A673 (cell line): ENCODE results near the gene MRPL10. TPM values are rescaled to one million over a fixed set of nuclear protein-coding genes. Genes with fewer than 3 reads are reported as not detected.

Source experiments
- BruUV-seq: library from RNA; stranded (reverse); fragments of 400-500 nt; replicated peaks from 2 replicates; lab custom pipeline; 2021; lab: Mats Ljungman, UMichigan
- CTCF ChIA-PET: fragments of 300-600 bp; sonication (Branson Sonifier 250); formaldehyde crosslinking; loops from one replicate; lab custom pipeline; 2022; ENCODE audit warnings: antibody characterized with exemption; lab: Charles Lee
- POLR2A ChIA-PET: fragments of 300-600 bp; sonication (Branson Sonifier 250); formaldehyde crosslinking; loops from one replicate; lab custom pipeline; 2022; ENCODE audit warnings: antibody characterized with exemption; ENCODE audit not compliant: low non-redundant PET; lab: Charles Lee
- DNase-seq: peaks from one replicate; pipeline ENCODE4 v3.0.0-alpha.2; 2015; ENCODE audit warnings: low spot score
- H3K27ac ChIP-seq: fragments of 200-600 bp; sonication (generic); 2 replicates; pipeline ENCODE4 v1.5.1; 2016; ENCODE audit warnings: mixed run types, low read depth, mild to moderate bottlenecking, mixed read lengths, antibody characterized with exemption, low read length; ENCODE audit not compliant: poor library complexity, severe bottlenecking
- H3K27me3 ChIP-seq: fragments of 200-600 bp; sonication (generic); replicated peaks from 2 replicates; pipeline ENCODE4 v1.6.1; 2017; ENCODE audit warnings: mixed run types, low read depth, mild to moderate bottlenecking, mixed read lengths, antibody characterized with exemption, low read length; ENCODE audit not compliant: insufficient read depth, poor library complexity
- H3K36me3 ChIP-seq: fragments of 200-600 bp; sonication (generic); 2 replicates; pipeline ENCODE4 v1.6.1; 2016; ENCODE audit warnings: mixed run types, mild to moderate bottlenecking, mixed read lengths, antibody characterized with exemption, low read length; ENCODE audit not compliant: insufficient read depth, poor library complexity, severe bottlenecking
- H3K4me1 ChIP-seq: fragments of 200-600 bp; sonication (generic); 2 replicates; pipeline ENCODE4 v1.6.1; 2017; ENCODE audit warnings: mixed run types, mild to moderate bottlenecking, mixed read lengths, antibody characterized with exemption, low read length; ENCODE audit not compliant: insufficient read depth, poor library complexity, severe bottlenecking
- H3K4me3 ChIP-seq: fragments of 200-600 bp; sonication (generic); 2 replicates; pipeline ENCODE4 v1.5.1; 2016; ENCODE audit warnings: low read depth, mixed run types, mild to moderate bottlenecking, mixed read lengths, low read length; ENCODE audit not compliant: poor library complexity, severe bottlenecking
- H3K9me3 ChIP-seq: fragments of 200-600 bp; sonication (generic); 2 replicates; pipeline ENCODE4 v1.6.1; 2016; ENCODE audit warnings: mixed run types, low read depth, mild to moderate bottlenecking, mixed read lengths, antibody characterized with exemption, low read length; ENCODE audit not compliant: poor library complexity, severe bottlenecking
- CTCF ChIP-seq: fragments of 300-800, 200-600 bp; sonication (generic); conservative IDR thresholded peaks from 2 replicates; pipeline ENCODE4 v1.5.1; 2017; ENCODE audit warnings: low read depth, mild to moderate bottlenecking, antibody characterized with exemption, low read length, moderate library complexity, mixed read lengths
- EZH2 ChIP-seq: fragments of 200-600 bp; sonication (generic); IDR thresholded peaks from 2 replicates; pipeline ENCODE4 v1.6.1; 2017; ENCODE audit warnings: borderline replicate concordance, low read depth, mild to moderate bottlenecking, mixed read lengths, antibody characterized with exemption, low read length; ENCODE audit not compliant: poor library complexity, severe bottlenecking
- intact Hi-C: fragments of 100-400 bp; cut with micrococcal nuclease; formaldehyde crosslinking; loops from one replicate; pipeline ENCODE4 v1.10.0; 2022; ENCODE audit not compliant: unreplicated experiment
- total RNA-seq: library from RNA; stranded (reverse); gene quantifications from 2 replicates; pipeline ENCODE4 v1.2.3, GENCODE V29; 2021

MRPL10 gene
- total RNA-seq, 1 experiment from 2014 or later, result 30.5 TPM

GRCh38 chr17:47821424-47822391, 9.6 kb downstream of the MRPL10 start, which contains the start of gene OSBPL7:
TSS of gene OSBPL7 (minus strand) at chr17:47821794. CDS start at chr17:47820278, 1,516 bp downstream.
- BruUV-seq, result no TSS peak
- POLR2A ChIA-PET, result no interaction called here
- H3K4me1 ChIP-seq, result peaks cover 7% of the 10 kb centered on the region
- TF ChIP-seq EZH2 (no peak), CTCF (peak; percentile 50)
- CTCF ChIA-PET, result interaction anchor here (0.6 kb wide), 1 partner anchor 48 kb away, joined by 3 read pairs; no protein-coding TSS in a partner anchor
- peaks cover 2% of the 10 kb centered on the region for H3K36me3 ChIP-seq
- intact Hi-C loops, result no loop called here
- DNase-seq, result peak; percentile 68
- peak within 1 kb of the TSS; percentile 60 for H3K4me3 ChIP-seq
- H3K27me3 ChIP-seq, result no peaks in the 10 kb centered on the region
- H3K9me3 ChIP-seq, result no peaks in the 10 kb centered on the region
- no peak within 1 kb of the TSS for H3K27ac ChIP-seq

GRCh38 chr17:47821031-47821423, 10.3 kb downstream of the MRPL10 start:
- Histone ChIP-seq H3K27ac (no peak overlapping the region), H3K9me3 (no peaks in the 10 kb centered on the region), H3K4me3 (peak overlapping the region; percentile 60), H3K36me3 (no peaks in the 10 kb centered on the region), H3K4me1 (peaks cover 7% of the 10 kb centered on the region), H3K27me3 (no peaks in the 10 kb centered on the region)
- no peak for TF ChIP-seq CTCF
- no peak for TF ChIP-seq EZH2
- no TSS peak for BruUV-seq
- DNase-seq, result no peak
- intact Hi-C loops, result no loop called here
- ChIA-PET POLR2A (no interaction called here), CTCF (no interaction called here)

GRCh38 chr17:47820033-47820789, 11.1 kb downstream of the MRPL10 start:
- POLR2A ChIA-PET, result no interaction called here
- intact Hi-C loops, result no loop called here
- no peak for DNase-seq
- Histone ChIP-seq H3K27me3 (no peaks in the 10 kb centered on the region), H3K4me1 (peaks cover 7% of the 10 kb centered on the region), H3K9me3 (no peaks in the 10 kb centered on the region), H3K4me3 (peak overlapping the region; percentile 60), H3K27ac (no peak overlapping the region), H3K36me3 (no peaks in the 10 kb centered on the region)
- TF ChIP-seq EZH2 (no peak), CTCF (no peak)
- CTCF ChIA-PET, result no interaction called here
- BruUV-seq, result no TSS peak
